GM19468 (cell line): ENCODE results near the gene DOHH.
"Not testable (repeated sequence)": the region's sequence is repeated elsewhere in the genome, so short reads cannot be mapped to it uniquely, and the experiment has no call there.

ENCODE experiments used
- ATAC-seq: cut with Tn5 transposase; IDR thresholded peaks from one replicate; pipeline ENCODE4 v1.9.1; 2021; ENCODE audit warnings: mild to moderate bottlenecking, moderate library complexity, moderate number of reproducible peaks; ENCODE audit not compliant: unreplicated experiment; ENCODE audit errors: extremely low read depth

Gene DOHH

GRCh38 chr19:3448616-3449334 lies 51.7 kb downstream of the DOHH start:
- ATAC-seq, result no peak

GRCh38 chr19:3446657-3447056 lies 53.8 kb downstream of the DOHH start:
- ATAC-seq, result not testable (repeated sequence)

- no peak for ATAC-seq
These were observed 55.7 kb downstream of the DOHH start for GRCh38 chr19:3444695-3445234.

GRCh38 chr19:3443840-3444694 lies 56.4 kb downstream of the DOHH start:
- no peak for ATAC-seq

- no peak for ATAC-seq
These were observed 57.9 kb downstream of the DOHH start for GRCh38 chr19:3442487-3443071.

- ATAC-seq, result no peak
These were observed 58.5 kb downstream of the DOHH start for GRCh38 chr19:3441986-3442329.

- no peak for ATAC-seq
These were observed 59.1 kb downstream of the DOHH start for GRCh38 chr19:3441089-3441985.
